PC-9 (cell line): ENCODE results near the gene PTCSC3. TPM values are rescaled to one million over a fixed set of nuclear protein-coding genes. Genes with fewer than 3 reads are reported as not detected.

Source experiments
- BruUV-seq: library from RNA; stranded (reverse); fragments of 400-500 nt; replicated peaks from 2 replicates; lab custom pipeline; 2021; lab: Mats Ljungman, UMichigan
- CTCF ChIA-PET: fragments of 300-600 bp; sonication (Branson Sonifier 250); formaldehyde crosslinking; loops from one replicate; lab custom pipeline; 2022; ENCODE audit warnings: antibody characterized with exemption; lab: Charles Lee
- POLR2A ChIA-PET: fragments of 300-600 bp; sonication (Branson Sonifier 250); formaldehyde crosslinking; loops from one replicate; lab custom pipeline; 2022; ENCODE audit warnings: antibody characterized with exemption; ENCODE audit not compliant: unreplicated experiment; lab: Charles Lee
- DNase-seq, 2 experiments: peaks; one replicate each; pipeline versions ENCODE4 v3.0.0 to v3.0.0-alpha.2; 2015 to 2022; ENCODE audit warnings: mixed read lengths in 1 of 2
- H2AFZ ChIP-seq: fragments of 200-600 bp; sonication (generic); 2 replicates; pipeline ENCODE4 v1.8.1; 2017; ENCODE audit warnings: antibody characterized with exemption
- H3F3A ChIP-seq: fragments of 200-600 bp; sonication (generic); 2 replicates; pipeline ENCODE4 v1.8.1; 2017; ENCODE audit warnings: antibody characterized with exemption, mild to moderate bottlenecking, low read depth; ENCODE audit not compliant: insufficient read depth
- H3K27ac ChIP-seq: fragments of 200-600 bp; sonication (generic); 2 replicates; pipeline ENCODE4 v1.6.1; 2016; ENCODE audit warnings: mixed run types
- H3K27me3 ChIP-seq: fragments of 200-600 bp; sonication (generic); 2 replicates; pipeline ENCODE4 v1.6.1; 2016; ENCODE audit warnings: low read depth, mixed run types; ENCODE audit not compliant: insufficient read depth
- H3K36me3 ChIP-seq: fragments of 200-600 bp; sonication (generic); 2 replicates; pipeline ENCODE4 v1.6.1; 2016; ENCODE audit warnings: low read depth, mixed run types
- H3K4me1 ChIP-seq: fragments of 200-600 bp; sonication (generic); replicated peaks from 2 replicates; pipeline ENCODE4 v1.6.1; 2016; ENCODE audit warnings: mixed run types; ENCODE audit not compliant: insufficient read depth
- H3K4me2 ChIP-seq: fragments of 200-600 bp; sonication (generic); 2 replicates; pipeline ENCODE4 v1.6.1; 2017; ENCODE audit warnings: mixed run types
- H3K4me3 ChIP-seq: fragments of 200-600 bp; sonication (generic); 2 replicates; pipeline ENCODE4 v1.6.1; 2016; ENCODE audit warnings: mixed run types
- H3K79me2 ChIP-seq: fragments of 200-600 bp; sonication (generic); 2 replicates; pipeline ENCODE4 v1.6.1; 2017; ENCODE audit warnings: low read depth, mixed run types
- H3K9me2 ChIP-seq: fragments of 200-600 bp; sonication (generic); 2 replicates; pipeline ENCODE4 v1.8.1; 2017; ENCODE audit warnings: mild to moderate bottlenecking; ENCODE audit not compliant: insufficient read depth
- H3K9me3 ChIP-seq: fragments of 200-600 bp; sonication (generic); 2 replicates; pipeline ENCODE4 v1.8.1; 2016; ENCODE audit warnings: low read depth; ENCODE audit not compliant: insufficient read depth
- H4K20me1 ChIP-seq: fragments of 200-600 bp; sonication (generic); 2 replicates; pipeline ENCODE4 v1.8.1; 2017; ENCODE audit not compliant: insufficient read depth
- CTCF ChIP-seq: fragments of 200-600 bp; sonication (generic); conservative IDR thresholded peaks from 2 replicates; pipeline ENCODE4 v1.6.1; 2017; ENCODE audit warnings: mixed run types, antibody characterized with exemption, mild to moderate bottlenecking, moderate library complexity
- EZH2 ChIP-seq: fragments of 200-600 bp; sonication (generic); IDR thresholded peaks from 2 replicates; pipeline ENCODE4 v1.8.0; 2017; ENCODE audit warnings: antibody characterized with exemption, low read depth
- intact Hi-C: fragments of 100-400 bp; cut with micrococcal nuclease; formaldehyde crosslinking; loops from one replicate; pipeline ENCODE4 v1.10.0; 2022; ENCODE audit not compliant: unreplicated experiment
- total RNA-seq: library from RNA; stranded (reverse); gene quantifications from 2 replicates; pipeline ENCODE4 v1.2.3, GENCODE V29; 2021

PTCSC3 gene
- total RNA-seq, 1 experiment from 2014 or later: not detected

- Histone ChIP-seq H3K4me3 (no peak overlapping the region), H3K27me3 (no peaks in the 10 kb centered on the region), H3K4me2 (no peak overlapping the region), H3K36me3 (no peaks in the 10 kb centered on the region), H3K9me3 (no peaks in the 10 kb centered on the region), H3K27ac (no peak overlapping the region), H3K4me1 (no peaks in the 10 kb centered on the region), H2AFZ (no peak overlapping the region), H3F3A (no peaks in the 10 kb centered on the region), H3K9me2 (no peaks in the 10 kb centered on the region), H3K79me2 (no peaks in the 10 kb centered on the region), H4K20me1 (no peaks in the 10 kb centered on the region)
- no peak for DNase-seq
- no TSS peak for BruUV-seq
- ChIA-PET CTCF (no interaction called here), POLR2A (no interaction called here)
- intact Hi-C loops: no loop called here
- TF ChIP-seq EZH2: no peak
- TF ChIP-seq CTCF: no peak
Measured at GRCh38 chr14:36167431-36167830, 9.1 kb downstream of the PTCSC3 start.

- H3F3A ChIP-seq: no peaks in the 10 kb centered on the region
- H2AFZ ChIP-seq: no peak overlapping the region
- H3K4me3 ChIP-seq: no peak overlapping the region
- H4K20me1 ChIP-seq: no peaks in the 10 kb centered on the region
- no peak overlapping the region for H3K27ac ChIP-seq
- H3K9me3 ChIP-seq: no peaks in the 10 kb centered on the region
- no peaks in the 10 kb centered on the region for H3K36me3 ChIP-seq
- DNase-seq: no peak
- H3K9me2 ChIP-seq: no peaks in the 10 kb centered on the region
- no peaks in the 10 kb centered on the region for H3K27me3 ChIP-seq
- ChIA-PET CTCF (no interaction called here), POLR2A (no interaction called here)
- no peak overlapping the region for H3K4me2 ChIP-seq
- intact Hi-C loops: no loop called here
- no peaks in the 10 kb centered on the region for H3K4me1 ChIP-seq
- no peaks in the 10 kb centered on the region for H3K79me2 ChIP-seq
- no TSS peak for BruUV-seq
- TF ChIP-seq CTCF (no peak), EZH2 (no peak)
Measured at GRCh38 chr14:36163451-36163850, 13.1 kb downstream of the PTCSC3 start.

- H4K20me1 ChIP-seq: no peaks in the 10 kb centered on the region
- H3K4me2 ChIP-seq: peak overlapping the region; percentile 74
- H3K4me1 ChIP-seq: no peaks in the 10 kb centered on the region
- no peaks in the 10 kb centered on the region for H3K27me3 ChIP-seq
- peak overlapping the region; percentile 52 for H3K4me3 ChIP-seq
- BruUV-seq: no TSS peak
- no peaks in the 10 kb centered on the region for H3K9me3 ChIP-seq
- intact Hi-C loops: no loop called here
- H3K27ac ChIP-seq: no peak overlapping the region
- H3K9me2 ChIP-seq: no peaks in the 10 kb centered on the region
- ChIA-PET POLR2A (no interaction called here), CTCF (no interaction called here)
- peak in 1 of 2 experiments; percentile 1 for DNase-seq
- no peaks in the 10 kb centered on the region for H3K79me2 ChIP-seq
- peak overlapping the region; percentile 79; the same call in 1 of the 2 replicates for H2AFZ ChIP-seq
- H3K36me3 ChIP-seq: no peaks in the 10 kb centered on the region
- no peaks in the 10 kb centered on the region for H3F3A ChIP-seq
- TF ChIP-seq CTCF (no peak), EZH2 (no peak)
Measured at GRCh38 chr14:36162267-36162666, 14.3 kb downstream of the PTCSC3 start.
